Prostate gland (tissue), 2 donors: ENCODE results near the gene SCUBE1. TPM values are rescaled to one million over a fixed set of nuclear protein-coding genes. Genes with fewer than 3 reads are reported as not detected.
A peak's percentile ranks its signal among the peaks of the same experiment; 100 is the strongest.

Source experiments
- DNase-seq: peaks from one replicate; pipeline ENCODE4 v3.0.0-alpha.2; 2019; ENCODE audit warnings: low spot score
- H3K27ac ChIP-seq, 2 donors: fragments of 200-600 bp; sonication (generic); 2 replicates each; pipeline ENCODE4 v1.5.1; 2017 to 2019
- H3K27me3 ChIP-seq: fragments of 200-600 bp; sonication (generic); replicated peaks from 2 replicates; pipeline ENCODE4 v1.5.1; 2019; ENCODE audit not compliant: insufficient read depth
- H3K36me3 ChIP-seq, 2 donors: fragments of 200-600 bp; sonication (generic); 1 replicate in 1 of 2; 2 replicates in 1 of 2; pipeline versions ENCODE4 v1.5.1 to v1.8.1; 2017 to 2019
- H3K4me1 ChIP-seq: fragments of 200-600 bp; sonication (generic); replicated peaks from 2 replicates; pipeline ENCODE4 v1.5.1; 2019
- H3K4me3 ChIP-seq, 2 donors: fragments of 200-600 bp; sonication (generic); 2 replicates each; pipeline ENCODE4 v1.5.1; 2017 to 2019
- H3K9me3 ChIP-seq: fragments of 200-600 bp; sonication (generic); 2 replicates; pipeline ENCODE4 v1.5.1; 2017
- CTCF ChIP-seq, 4 experiments: fragments of 200-600 bp in 2 of 4; fragments of 450-650 bp in 2 of 4; sonication (generic) in 2 of 4; IDR thresholded peaks; 1 replicate in 3 of 4; 2 replicates in 1 of 4; pipeline ENCODE4 v1.5.1; 2016 to 2019; ENCODE audit warnings: antibody characterized with exemption in 4 of 4, mild to moderate bottlenecking in 2 of 4, moderate library complexity in 2 of 4
- POLR2A ChIP-seq: fragments of 450-650 bp; IDR thresholded peaks from one replicate; pipeline ENCODE4 v1.6.1; 2016; ENCODE audit warnings: antibody characterized with exemption, mild to moderate bottlenecking
- POLR2AphosphoS5 ChIP-seq: sonication (generic); formaldehyde crosslinking; IDR thresholded peaks from one replicate; pipeline ENCODE4 v1.6.1; 2017; ENCODE audit warnings: antibody characterized with exemption
- WGBS: methylation state at CpG from one replicate; pipeline ENCODE4 v1.1.5; 2018; 5-methylcytosine and 5-hydroxymethylcytosine counted together
- intact Hi-C: fragments of 100-400 bp; cut with DNase I; formaldehyde crosslinking; loops from one replicate; pipeline ENCODE4 v1.14.2; 2022
- total RNA-seq, 2 donors: library from RNA; depleted of rRNA; stranded (reverse); fragments of >200 nt; gene quantifications; one replicate each; pipeline ENCODE4 v1.1.0, GENCODE V29; 2016

The SCUBE1 gene
- total RNA-seq, 2 donors from 2014 or later: 0.68 to 23.5 TPM

GRCh38 chr22:43342347-43343261, 568 bp downstream of the SCUBE1 start:
- Histone ChIP-seq H3K9me3 (no peaks in the 10 kb centered on the region), H3K4me3 (peak overlapping the region; percentile 22), H3K27ac (no peak overlapping the region), H3K27me3 (peaks cover 10% of the 10 kb centered on the region), H3K36me3 (no peaks in the 10 kb centered on the region), H3K4me1 (no peaks in the 10 kb centered on the region)
- no peak for DNase-seq
- 4% methylated on average over 58 of the region's 99 CpGs for WGBS
- intact Hi-C loops: no loop called here
- TF ChIP-seq POLR2A (no peak), CTCF (IDR thresholded peaks at IDR 0.05) (no peak), POLR2AphosphoS5 (no peak)

- Histone ChIP-seq H3K9me3 (no peaks in the 10 kb centered on the region), H3K36me3 (no peaks in the 10 kb centered on the region), H3K27me3 (peaks cover 7% of the 10 kb centered on the region), H3K4me3 (no peak overlapping the region), H3K27ac (no peak overlapping the region), H3K4me1 (no peaks in the 10 kb centered on the region)
- no peak for DNase-seq
- no peak for TF ChIP-seq POLR2A
- intact Hi-C loops: no loop called here
- 52% methylated on average over 7 of the region's 7 CpGs for whole genome bisulfite sequencing
Observed at GRCh38 chr22:43341565-43341964, 1.6 kb downstream of the SCUBE1 start.

GRCh38 chr22:43338766-43339345, 4.3 kb downstream of the SCUBE1 start:
- H3K4me3 ChIP-seq: no peak overlapping the region
- intact Hi-C loops: no loop called here
- no peaks in the 10 kb centered on the region for H3K36me3 ChIP-seq
- H3K4me1 ChIP-seq: no peaks in the 10 kb centered on the region
- H3K27me3 ChIP-seq: peaks cover 7% of the 10 kb centered on the region
- H3K9me3 ChIP-seq: no peaks in the 10 kb centered on the region
- no peak for DNase-seq
- WGBS: 64% methylated on average over 15 of the region's 15 CpGs
- no peak for TF ChIP-seq POLR2A
- TF ChIP-seq POLR2AphosphoS5: no peak
- no peak for TF ChIP-seq CTCF (IDR thresholded peaks at IDR 0.05)
- no peak overlapping the region for H3K27ac ChIP-seq

GRCh38 chr22:43337946-43338345, 5.2 kb downstream of the SCUBE1 start:
- H3K9me3 ChIP-seq: no peaks in the 10 kb centered on the region
- H3K36me3 ChIP-seq: no peaks in the 10 kb centered on the region
- intact Hi-C loops: no loop called here
- no peak overlapping the region for H3K27ac ChIP-seq
- H3K27me3 ChIP-seq: peaks cover 7% of the 10 kb centered on the region
- no peak overlapping the region for H3K4me3 ChIP-seq
- DNase-seq: no peak
- WGBS: 93% methylated on average over 3 of the region's 3 CpGs
- H3K4me1 ChIP-seq: no peaks in the 10 kb centered on the region
- TF ChIP-seq POLR2A (no peak), POLR2AphosphoS5 (no peak), CTCF (IDR thresholded peaks at IDR 0.05) (no peak)

- H3K9me3 ChIP-seq: no peaks in the 10 kb centered on the region
- no peaks in the 10 kb centered on the region for H3K4me1 ChIP-seq
- no peaks in the 10 kb centered on the region for H3K36me3 ChIP-seq
- no peak for DNase-seq
- H3K27ac ChIP-seq: no peak overlapping the region
- H3K27me3 ChIP-seq: peaks cover 2% of the 10 kb centered on the region
- TF ChIP-seq CTCF (IDR thresholded peaks at IDR 0.05) (no peak), POLR2A (no peak), POLR2AphosphoS5 (no peak)
- intact Hi-C loops: no loop called here
- H3K4me3 ChIP-seq: no peak overlapping the region
- 84% methylated on average over 11 of the region's 11 CpGs for WGBS
Observed at GRCh38 chr22:43337385-43337784, 5.8 kb downstream of the SCUBE1 start.
